Stimulated activated naive CD4-positive, alpha-beta T cell treated with Interleukin-2 at 50 U/mL for 16 hours (primary cell): ENCODE results near the gene ATP6V1F.

Experiments used
- DNase-seq: peaks from one replicate; lab custom pipeline; 2025; lab: John Stamatoyannopoulos, UW

ATP6V1F gene, protein sequence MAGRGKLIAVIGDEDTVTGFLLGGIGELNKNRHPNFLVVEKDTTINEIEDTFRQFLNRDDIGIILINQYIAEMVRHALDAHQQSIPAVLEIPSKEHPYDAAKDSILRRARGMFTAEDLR

DNA sequence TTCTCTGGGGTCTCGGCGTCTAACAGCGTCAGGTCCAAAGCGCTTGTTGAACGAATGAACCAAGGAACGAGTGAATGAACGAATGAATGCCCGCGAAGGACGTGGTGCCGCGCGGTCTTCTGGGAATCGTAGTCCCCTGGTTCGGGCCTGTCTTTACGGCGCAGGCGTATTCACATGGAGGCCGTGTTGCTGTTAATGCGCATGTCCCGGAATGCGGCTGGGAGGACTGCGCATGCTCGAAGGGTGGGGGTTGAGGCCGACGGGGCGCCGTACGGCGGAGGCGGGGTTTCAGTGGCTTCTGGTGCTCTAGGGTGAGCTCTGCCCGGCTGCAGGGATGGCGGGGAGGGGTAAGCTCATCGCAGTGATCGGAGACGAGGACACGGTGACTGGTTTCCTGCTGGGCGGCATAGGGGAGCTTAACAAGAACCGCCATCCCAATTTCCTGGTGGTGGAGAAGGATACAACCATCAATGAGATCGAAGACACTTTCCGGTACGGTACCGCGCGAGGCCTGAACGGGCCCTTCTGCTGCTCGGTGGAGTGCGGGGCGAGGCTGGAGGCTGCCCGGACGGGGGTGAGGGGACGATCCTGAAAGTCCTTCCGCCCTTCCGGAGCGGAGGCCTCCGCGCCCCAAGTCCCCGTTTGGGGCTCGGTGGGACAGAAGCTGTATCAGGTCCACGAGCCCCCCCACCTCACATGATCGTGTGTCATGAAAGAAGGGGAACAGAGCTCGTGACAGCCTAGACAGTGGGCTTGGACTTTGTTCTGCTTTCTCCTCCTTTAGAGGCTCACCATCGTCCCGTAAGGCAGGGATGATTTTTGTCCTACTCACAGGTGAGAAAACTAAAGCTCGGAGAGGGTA lies at the start of gene ATP6V1F:
Gene ATP6V1F, plus strand, starts transcription at position 286 of the 862 bp plus-strand sequence. Its CDS starts 49 bp downstream, at position 335.
- DNase-seq = peak; percentile 97

DNA sequence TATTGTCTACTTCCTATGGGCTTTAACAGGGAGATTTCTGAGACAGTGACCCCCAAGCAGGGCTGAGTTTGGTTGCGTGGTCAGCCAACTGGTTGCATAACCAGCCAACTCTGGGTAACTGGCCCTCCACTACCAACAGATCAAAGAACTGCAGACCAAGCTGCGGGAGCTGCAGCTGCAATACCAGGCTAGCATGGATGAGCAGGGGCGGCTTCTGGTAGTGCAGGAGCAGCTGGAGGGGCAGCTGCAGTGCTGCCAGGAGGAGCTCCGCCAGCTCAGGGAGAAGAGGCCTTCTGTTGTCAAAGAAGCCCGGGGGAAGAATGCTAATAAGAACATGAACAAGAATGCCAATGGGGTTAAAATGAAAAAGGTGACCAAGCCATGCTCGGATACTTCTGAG lies 48.2 kb upstream of the ATP6V1F start:
- no peak for DNase-seq

DNA sequence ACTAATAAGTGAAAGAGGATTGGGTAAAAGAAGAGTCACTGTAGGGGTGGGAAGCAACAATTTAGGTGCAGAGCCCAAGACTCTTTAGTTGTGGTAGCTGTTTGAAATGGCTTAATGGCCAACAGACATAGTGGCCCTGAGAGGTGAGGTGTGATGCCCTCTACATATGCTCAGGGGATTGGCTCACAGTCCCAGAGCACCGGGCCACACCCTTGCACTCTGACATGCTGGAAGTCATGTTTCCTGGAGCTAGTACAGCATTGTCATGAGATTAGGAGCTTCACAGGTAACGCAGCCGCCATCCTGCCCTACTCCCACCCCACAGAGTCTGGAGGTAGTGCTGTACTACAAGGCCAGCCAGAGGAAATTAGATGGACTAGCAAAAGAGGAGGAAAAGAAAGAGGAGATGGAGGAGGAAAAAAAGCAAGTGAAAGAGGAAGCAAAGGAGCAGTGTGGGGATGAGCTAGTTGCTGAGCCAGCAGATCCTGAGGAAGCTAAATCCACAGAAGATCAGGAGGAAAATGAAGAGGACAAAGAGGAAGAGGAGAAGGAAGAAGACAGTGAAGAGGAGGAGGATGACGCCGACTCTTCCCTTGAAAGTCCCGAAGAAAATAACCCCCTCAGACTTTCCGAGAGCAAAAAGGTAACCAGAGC lies 47.2 kb upstream of the ATP6V1F start:
- no peak for DNase-seq

DNA sequence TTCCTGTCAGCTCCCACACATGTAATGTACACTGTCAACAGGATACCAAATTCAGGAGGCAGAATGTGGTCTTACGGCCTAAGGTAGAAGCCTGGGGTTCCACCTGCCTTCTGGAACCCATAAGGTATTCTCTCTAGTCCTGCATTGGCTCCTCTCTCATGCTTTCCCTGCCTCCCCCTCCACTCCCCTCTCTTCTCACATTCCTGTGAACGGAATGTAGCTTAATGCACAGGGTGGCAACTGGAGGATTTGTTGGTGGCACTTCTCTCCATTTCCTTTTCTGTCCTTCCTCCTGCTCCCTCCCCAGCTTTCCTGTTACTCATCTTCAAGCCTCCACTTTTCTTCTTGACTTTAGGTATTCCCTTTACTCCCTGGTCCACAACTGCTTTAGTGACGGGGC lies 44.0 kb upstream of the ATP6V1F start:
- DNase-seq = no peak

DNA sequence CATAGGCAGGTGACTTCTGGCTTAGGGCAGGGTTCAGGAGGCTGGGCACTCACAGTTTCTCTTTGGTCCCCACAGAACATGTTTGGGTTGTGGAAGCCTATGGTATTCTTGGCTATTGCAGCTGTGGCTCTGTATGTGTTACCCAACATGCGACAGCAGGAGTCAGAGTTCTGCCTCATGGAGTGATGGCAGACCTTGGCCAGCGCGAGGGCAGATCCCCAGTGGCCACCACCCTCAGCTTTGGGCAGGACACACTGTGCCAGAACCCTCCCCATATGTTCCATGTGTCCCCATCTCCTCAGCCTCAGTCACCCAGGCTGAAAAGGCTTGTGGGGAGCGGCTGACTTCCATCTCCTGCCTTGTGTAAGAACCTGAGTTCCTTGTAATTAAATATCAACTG lies 40.9 kb upstream of the ATP6V1F start:
- DNase-seq = no peak

DNA sequence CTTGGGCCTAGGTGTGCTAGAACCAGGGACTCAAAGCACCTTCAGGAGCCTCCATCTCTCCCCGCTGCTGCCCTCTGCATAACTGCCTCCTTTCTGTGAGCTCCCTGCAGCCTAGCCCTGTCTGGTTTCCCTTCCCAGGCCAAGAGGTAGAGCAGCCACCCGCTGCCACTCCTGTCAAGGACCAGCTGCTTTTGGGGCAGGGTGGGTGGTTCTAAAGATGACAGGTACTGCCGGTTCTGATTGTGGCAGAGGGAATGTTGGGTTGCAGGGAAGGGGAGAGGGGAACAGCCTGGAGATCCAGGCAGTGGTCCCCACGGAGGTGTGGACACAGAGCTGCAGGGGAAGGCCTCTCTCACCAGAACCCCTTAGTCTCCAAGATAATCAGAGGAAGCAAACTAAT lies 36.1 kb upstream of the ATP6V1F start:
- DNase-seq = no peak

DNA sequence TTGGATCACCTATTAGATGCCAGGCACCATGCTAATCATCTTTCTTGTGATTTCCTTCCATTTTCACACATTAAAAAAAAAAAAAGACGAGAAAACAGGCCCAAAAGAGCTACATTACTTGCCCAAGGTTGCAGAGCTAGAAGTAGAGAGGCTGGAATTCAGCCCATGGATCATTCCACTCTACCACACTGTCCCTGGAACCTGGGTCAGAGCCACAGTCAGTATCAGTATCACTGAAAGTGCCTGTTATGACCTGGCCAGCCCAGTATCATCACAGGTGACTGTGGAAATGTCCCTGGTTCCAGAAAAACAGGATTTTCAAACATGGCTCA lies 35.8 kb upstream of the ATP6V1F start:
- DNase-seq = no peak

DNA sequence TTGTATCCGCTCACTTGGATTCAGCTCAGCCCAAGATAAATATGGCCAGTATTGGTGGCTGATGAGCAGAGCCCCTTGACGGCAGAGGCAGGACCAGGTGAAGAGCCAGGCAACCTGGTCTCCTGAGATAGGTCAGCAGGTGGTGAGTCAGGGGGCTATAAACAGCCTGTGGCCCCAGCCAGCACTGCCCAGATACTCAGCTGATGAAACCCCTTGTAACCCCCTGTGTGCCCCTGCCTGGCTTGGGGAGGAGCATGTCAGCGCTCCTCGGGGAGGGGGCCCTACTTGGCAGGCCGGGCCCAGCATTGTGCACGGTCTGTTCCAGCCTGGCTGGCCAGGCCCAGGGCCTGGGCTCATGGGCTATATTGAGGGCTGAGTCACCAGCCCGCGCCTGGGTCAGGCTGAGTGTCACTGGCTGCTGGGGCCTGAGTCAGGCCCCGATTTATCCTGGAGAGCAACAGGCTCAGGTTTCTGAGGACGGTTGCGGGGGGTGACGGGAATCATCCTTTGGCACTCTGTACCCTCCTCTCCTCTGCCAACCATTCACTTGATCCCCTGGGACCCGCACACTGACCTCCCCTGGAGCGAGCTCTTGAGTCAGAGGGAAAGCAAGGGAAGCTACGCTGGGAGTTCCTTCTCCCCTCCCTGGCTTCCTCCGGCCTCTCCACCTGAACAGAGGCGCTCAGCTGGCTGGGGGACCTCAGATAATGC lies 35.3 kb upstream of the ATP6V1F start:
- no peak for DNase-seq

DNA sequence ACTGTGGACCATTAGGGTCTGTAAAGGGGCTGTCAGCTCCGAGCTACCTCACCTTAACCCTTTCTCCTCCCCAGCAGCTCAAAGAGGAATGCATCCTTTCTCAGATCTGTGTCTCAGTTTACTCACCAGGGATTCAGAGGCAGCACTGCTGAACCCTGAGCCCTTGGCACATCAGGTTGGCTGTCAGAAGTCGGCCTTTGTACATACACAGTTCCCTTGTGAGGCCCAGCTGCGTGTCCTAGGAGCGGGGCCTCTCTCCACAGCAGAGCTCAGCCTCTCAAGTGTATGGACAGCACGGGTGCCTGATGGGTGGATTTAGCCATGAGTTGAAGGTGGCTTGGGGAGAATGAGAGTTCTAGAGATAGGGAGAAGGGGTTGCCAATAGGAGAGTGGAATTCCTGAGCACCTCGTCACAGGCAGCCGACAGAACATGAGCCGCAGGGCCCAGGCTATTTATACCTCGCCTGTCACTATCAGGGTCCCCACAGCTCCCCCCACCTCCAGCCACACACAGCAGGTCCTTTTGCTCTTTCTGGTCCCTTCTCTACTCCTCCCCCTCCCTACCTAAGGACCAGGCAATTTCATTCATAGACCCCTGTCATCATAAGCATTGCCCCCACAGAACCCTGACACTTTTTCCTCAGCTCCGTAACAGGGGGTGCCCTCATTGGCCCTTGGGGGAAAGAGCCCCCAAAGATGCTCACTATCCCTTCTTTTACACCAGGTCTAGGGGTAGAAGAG lies 34.5 kb upstream of the ATP6V1F start:
- DNase-seq = no peak

DNA sequence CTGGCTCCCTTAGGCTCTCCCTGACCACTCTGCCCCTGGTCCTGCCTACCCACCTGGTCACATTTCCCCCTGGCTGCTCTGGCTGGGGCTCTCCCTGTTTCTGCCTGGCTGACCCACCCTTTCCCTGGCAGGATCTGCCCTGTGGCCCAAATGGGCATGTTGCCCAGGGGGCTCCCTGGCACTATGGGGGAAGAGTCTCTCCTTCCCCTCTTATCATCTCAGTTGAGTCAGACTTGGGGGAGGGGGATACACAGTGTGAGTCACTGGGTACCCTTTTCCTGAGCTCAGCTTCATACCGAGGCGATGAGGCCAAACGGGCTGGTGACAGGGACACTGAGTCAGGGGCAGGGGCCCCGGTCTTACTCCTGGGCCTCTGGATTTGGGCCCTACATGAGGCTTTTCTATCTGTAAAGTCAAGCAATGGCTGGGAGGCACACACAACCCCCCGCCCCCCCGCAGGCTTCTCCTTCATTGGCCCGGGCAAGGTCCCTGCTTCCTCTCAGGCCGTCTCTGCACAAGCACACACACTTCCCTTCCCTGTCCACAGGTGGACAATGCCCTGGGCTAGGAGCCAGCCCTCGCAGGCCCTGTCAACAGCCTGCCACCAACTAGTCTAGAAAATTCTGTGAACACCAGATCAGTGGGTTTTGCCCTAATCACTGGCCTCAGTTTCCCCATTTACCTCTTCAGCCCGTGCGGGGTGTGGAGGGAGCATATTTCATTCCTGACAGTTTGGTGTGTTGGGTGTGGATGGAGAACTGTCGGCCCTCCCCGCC lies 33.1 kb upstream of the ATP6V1F start:
- DNase-seq = no peak

DNA sequence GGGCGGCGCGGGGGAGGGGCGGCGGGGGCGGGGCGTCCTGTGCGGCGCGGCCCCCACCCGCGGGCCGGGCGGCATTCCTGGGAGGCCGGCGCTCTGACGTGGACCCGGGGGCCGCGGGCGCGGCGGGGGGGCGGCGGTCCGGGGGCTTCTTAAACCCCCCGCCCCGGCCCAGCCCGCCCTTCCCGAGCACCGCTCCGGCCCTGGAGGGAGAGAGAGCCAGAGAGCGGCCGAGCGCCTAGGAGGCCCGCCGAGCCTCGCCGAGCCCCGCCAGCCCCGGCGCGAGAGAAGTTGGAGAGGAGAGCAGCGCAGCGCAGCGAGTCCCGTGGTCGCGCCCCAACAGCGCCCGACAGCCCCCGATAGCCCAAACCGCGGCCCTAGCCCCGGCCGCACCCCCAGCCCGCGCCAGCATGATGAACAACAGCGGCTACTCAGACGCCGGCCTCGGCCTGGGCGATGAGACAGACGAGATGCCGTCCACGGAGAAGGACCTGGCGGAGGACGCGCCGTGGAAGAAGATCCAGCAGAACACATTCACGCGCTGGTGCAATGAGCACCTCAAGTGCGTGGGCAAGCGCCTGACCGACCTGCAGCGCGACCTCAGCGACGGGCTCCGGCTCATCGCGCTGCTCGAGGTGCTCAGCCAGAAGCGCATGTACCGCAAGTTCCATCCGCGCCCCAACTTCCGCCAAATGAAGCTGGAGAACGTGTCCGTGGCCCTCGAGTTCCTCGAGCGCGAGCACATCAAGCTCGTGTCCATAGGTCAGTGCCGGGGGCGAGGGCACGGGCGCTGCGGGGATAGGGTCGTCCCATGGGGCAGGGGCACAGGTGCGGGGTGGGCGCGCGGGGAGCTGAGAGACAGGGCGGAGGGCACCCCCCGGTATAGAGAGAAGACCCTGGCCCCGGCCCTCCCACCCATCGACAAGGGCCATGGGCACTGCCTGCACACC lies 32.2 kb upstream of the ATP6V1F start, which contains the start of gene FLNC:
Gene FLNC, plus strand, starts transcription at position 176 of the 947 bp plus-strand sequence. Its CDS starts 232 bp downstream, at position 408.
- peak; percentile 24 for DNase-seq

DNA sequence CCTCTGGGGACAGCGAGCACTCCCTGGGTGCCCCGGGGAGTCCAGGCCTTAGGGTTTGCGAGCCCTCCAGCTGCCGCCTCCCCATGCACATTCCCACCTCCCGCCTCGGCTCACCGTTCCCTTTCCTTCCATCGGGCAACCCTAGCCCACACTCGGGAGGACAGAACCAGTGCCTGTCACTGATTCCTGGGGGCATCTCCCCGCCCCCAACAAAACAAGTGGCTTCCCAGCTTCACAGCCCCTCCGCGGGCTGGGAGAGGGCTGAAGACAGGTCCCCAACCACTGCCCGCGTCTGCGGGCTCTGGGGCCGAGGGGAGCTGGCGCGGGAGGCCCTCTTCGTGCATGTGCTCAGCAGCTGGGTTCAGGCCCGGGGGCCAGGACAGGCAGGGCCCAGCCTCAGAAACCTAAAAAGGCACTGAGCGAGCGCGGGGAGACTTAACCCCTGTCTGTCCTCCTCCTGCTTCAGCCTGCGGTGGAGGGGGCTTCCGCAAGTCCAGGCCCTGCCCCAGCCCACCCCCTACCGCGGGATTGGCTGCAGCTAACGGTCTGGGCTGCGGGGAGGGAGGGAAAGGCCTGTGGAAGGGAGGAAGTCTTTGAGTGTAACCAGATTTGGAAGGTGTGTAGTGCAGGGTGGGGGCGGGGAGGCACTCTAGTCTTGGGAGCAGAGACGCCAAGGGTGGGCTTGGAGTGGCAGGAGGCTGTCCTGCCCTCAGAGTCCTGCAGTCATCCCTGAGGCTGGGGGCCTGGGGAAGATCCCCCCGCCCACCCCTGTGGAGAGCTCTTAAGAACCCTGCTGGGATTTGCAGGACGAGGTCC lies 31.3 kb upstream of the ATP6V1F start:
- DNase-seq = no peak

DNA sequence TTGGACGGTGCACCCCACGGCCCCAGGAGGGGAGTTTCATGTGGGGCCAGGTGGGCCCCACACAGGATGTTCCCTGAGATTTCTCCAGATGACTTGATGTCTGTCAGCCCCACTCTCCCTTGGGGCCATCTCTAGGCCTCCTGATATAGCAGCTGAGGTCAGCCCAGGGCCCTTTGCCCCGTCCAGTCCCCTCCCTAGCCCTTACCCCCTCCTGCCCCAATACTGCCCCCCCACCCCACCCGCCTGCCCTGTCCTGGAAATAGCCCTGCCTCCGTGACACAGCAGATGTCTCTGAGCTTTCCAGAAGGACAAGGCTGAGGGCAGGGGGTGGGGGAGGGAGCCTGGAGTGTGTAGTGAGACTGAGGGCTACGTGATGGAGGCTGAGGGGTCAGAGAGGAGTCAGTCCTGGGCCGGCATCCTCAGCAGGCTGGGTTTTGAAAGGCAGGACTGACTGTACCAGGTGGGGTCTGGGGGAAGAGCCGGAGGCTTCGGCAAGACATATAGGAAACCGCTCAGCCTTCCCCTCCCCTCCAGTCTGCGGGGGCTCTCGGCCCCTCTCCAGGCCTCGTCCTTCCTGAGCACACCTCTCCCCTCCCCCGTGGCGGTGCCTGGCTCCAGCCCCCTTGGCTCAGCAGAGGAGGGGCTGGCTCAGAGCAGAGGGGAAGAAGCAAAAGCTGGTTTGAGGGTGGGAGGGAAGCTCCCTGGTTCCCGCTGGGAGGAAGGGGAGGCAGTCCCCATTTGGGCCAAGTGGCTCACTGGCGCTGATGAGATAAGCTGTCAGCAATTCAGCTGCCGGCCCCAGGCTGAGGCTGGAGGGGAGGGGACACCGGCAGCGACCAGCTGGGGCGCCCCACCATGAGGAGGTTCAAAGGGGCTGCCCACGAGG lies 30.4 kb upstream of the ATP6V1F start:
- no peak for DNase-seq

DNA sequence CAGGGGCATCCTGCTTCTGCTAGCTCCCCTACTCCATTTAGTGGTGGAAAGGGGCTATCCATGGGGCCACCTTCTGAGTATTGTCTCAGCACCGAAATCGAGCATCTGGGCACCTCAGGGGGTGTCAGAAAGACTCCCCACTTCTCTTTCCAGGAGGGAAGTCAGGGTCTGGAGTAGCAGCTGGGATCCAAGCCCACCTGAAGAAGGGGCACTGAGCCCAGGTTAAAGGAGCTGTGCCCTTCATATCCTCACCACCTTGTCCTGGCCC lies 29.8 kb upstream of the ATP6V1F start:
- DNase-seq = no peak

DNA sequence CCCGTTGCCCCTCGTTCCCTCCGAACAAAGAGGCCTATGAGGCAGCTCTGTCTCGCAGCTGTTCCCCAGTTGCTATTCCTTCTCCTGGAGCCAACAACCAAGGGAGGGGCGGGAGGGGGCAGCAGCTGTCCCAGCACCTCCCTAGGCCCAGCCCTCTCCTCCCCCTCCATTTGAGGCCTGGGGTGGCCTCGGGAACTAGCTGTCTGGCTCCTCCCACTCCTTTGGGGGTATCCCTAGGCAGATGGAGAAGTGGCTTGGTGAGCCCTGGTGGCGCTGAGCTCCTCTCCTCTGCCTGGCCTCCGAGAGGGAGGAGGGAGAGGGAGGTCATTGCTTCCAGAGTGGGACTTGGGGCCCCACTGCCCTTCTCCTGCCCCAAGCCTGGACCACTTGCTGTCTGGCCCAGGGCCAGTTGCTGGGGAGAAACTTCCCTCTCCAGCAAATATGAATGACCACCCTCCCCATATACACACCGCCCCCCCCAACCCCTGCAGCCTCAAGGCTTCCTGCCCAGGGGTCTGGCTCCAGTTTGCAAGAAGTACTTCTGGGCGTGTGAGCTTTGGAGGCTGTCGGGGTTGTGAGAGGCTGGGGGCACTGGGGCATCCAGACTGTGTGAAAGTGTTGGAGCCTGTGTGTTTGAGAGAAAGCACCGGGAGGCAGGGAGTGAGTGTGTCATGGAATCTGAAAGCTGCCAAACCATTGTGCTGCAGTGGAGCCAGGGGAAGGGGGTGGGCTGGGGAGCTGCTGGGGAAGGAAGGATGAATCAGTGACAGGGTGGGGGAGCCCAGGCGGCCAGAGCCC lies 29.3 kb upstream of the ATP6V1F start:
- no peak for DNase-seq

DNA sequence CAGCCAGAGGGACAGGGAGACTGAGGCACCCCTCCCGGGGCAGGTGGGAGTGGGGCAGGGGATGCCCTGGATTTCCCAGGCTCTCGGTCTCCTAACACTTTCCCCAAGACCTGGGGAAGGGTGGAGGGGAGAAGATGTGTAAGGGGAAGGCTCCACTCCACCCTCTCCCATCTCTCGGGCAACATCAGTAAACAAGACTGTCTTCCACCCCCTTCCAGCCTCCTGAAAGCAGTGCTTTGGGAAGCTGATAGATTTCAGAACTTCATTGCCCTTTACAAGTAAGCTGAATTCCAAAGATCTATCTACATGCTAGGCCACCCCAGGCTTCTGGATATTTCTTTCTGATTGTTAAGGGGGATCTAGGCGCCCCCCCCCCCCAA lies 28.7 kb upstream of the ATP6V1F start:
- DNase-seq = no peak

DNA sequence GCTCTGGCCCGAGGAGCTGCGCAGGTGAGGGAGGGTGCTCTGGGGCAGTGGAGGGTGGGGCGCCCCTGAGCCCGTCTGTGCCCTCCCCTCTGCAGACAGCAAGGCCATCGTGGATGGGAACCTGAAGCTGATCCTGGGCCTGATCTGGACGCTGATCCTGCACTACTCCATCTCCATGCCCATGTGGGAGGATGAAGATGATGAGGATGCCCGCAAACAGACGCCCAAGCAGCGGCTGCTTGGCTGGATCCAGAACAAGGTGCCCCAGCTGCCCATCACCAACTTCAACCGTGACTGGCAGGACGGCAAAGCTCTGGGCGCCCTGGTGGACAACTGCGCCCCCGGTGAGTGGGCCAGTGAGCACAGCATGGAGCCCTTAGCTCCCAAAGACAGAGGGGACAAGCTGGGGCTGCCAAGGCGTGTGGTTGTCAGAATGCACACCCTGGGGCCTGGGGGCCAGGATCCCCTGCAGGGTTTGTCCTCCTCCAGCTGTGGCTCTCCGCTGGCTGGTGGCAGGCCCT lies 27.4 kb upstream of the ATP6V1F start:
- no peak for DNase-seq
